NCI-H128 (cell line): ENCODE results near the gene LRRC45.

Experiments
- DNase-seq: peaks from one replicate; lab custom pipeline; 2025; ENCODE audit not compliant: unreplicated experiment; lab: John Stamatoyannopoulos, UW

LRRC45 gene

DNA sequence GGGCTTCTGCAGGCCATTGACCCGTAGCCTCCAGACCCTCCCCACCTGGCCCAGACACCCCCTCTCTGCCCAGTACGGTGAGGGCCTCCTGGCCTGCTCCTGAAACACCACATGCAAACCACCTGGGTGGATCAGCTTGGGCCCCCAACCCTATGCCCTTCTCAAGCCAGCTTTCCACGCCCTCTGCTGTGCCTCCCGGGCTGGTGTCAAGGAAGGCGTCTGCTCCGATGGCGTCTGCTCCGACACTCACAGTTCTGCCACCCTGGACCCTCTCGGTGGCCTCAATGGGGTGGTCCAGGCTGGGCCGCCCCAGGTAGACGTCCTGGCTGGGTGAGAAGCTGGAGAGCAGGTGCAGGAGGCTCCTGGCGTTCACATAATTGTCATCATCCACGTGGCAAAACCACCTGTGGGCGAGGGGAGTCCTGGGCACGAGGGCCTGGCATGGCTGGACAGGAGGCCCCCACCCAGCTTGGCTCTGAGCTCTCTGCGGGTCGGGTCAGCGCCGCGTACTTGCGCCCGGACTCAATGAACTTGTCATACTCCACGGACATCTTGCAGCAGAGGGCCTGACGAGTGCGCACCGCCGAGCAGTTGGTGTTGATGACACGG is 27.2 kb downstream of the LRRC45 start:
- no peak for DNase-seq

- no peak for DNase-seq
Measured at GRCh38 chr17:82050761-82051641, 27.9 kb downstream of the LRRC45 start.

GRCh38 chr17:82051776-82052637 is 28.9 kb downstream of the LRRC45 start, which contains the start of the genes GPS1 and RFNG:
TSS of gene GPS1 (plus strand) at chr17:82051898. CDS start at chr17:82051932, 34 bp downstream.
TSS of gene RFNG (minus strand) at chr17:82051811. CDS start at chr17:82051766, 45 bp downstream.
- DNase-seq: no peak

- DNase-seq: no peak
Measured at GRCh38 chr17:82052638-82053059, 29.5 kb downstream of the LRRC45 start.

DNA sequence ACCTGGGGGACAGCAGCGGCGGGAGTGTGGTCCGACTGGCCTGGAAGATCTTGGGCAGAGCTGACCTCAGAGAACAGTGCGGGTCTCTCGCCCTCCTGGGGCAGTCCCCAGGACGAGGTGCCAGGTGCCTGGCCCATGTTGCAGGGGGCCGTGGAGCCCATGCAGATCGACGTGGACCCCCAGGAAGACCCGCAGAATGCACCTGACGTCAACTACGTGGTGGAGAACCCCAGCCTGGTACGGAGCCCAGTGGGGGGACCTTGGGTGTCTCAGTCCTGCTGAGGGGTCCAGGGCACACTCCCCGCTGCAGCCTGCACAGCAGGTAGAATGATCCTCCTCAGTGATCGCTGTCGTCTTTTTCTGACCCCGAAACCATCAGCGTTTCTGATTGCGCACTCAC is 30.0 kb downstream of the LRRC45 start:
- DNase-seq: no peak

GRCh38 chr17:82053556-82054263 is 30.6 kb downstream of the LRRC45 start:
- DNase-seq: no peak

DNA sequence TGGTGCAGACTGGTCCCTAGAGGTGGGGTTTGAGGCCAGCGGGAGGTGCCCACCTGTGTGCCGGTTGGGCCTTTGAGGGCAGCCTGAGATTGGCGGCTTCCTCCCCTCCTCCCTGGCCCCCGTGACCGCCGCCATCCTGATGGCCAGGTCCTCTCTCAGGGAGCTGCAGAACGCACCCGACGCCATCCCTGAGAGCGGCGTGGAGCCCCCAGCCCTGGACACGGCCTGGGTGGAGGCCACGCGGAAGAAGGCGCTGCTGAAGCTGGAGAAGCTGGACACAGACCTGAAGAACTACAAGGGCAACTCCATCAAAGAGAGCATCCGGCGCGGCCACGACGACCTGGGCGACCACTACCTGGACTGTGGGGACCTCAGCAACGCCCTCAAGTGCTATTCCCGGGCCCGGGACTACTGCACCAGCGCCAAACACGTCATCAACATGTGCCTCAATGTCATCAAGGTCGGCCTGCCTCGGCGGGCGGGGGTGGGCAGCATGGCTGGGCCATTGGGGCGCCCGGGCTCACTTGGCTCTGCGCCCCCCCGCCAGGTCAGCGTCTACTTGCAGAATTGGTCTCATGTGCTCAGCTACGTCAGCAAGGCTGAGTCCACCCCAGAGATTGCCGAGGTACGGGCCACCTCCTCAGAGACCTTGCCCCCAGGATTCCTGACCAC is 31.4 kb downstream of the LRRC45 start:
- no peak for DNase-seq

DNA sequence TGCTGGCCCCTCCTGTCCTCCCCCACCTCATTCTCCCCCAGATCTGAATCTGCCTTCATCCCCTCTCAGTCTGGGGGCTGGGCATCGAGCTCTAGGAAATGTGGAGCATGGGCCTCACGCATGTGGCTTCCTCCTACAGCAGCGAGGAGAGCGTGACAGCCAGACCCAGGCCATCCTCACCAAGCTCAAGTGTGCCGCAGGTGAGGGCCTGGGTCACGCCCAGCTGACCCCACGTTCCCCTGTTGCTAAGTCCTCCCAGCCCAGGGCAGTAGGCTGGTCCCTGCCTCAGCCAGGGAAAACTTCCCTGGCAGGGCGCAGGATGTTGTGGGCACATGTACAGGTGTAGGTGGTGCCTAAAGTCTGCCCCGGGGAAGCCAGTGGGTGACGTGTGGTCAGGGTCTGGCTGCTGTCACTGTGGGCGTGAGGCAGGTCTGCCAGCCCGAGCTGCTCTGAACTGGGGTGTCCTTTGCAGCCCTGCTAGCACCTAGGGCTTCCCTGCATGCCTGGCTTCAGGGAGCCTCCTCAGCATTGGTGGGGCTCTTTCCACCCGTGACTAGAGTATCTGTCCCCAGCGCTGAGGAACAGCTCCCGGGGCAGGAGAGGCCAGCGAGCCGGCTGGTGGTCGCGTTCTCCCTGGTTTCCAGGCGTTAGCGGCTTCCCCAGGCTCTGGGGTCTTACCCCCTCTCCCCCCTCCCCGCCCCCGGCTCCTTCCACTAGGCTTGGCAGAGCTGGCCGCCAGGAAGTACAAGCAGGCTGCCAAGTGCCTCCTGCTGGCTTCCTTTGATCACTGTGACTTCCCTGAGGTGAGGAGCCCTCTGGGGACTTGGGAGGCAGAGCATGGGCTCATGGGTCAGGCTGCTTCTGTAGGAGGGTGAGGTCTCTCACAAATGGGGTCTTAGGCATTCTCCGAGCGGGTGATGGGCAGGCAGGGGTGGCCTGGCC is 32.2 kb downstream of the LRRC45 start:
- no peak for DNase-seq

- no peak for DNase-seq
Measured at GRCh38 chr17:82055965-82056728, 33.0 kb downstream of the LRRC45 start.

DNA sequence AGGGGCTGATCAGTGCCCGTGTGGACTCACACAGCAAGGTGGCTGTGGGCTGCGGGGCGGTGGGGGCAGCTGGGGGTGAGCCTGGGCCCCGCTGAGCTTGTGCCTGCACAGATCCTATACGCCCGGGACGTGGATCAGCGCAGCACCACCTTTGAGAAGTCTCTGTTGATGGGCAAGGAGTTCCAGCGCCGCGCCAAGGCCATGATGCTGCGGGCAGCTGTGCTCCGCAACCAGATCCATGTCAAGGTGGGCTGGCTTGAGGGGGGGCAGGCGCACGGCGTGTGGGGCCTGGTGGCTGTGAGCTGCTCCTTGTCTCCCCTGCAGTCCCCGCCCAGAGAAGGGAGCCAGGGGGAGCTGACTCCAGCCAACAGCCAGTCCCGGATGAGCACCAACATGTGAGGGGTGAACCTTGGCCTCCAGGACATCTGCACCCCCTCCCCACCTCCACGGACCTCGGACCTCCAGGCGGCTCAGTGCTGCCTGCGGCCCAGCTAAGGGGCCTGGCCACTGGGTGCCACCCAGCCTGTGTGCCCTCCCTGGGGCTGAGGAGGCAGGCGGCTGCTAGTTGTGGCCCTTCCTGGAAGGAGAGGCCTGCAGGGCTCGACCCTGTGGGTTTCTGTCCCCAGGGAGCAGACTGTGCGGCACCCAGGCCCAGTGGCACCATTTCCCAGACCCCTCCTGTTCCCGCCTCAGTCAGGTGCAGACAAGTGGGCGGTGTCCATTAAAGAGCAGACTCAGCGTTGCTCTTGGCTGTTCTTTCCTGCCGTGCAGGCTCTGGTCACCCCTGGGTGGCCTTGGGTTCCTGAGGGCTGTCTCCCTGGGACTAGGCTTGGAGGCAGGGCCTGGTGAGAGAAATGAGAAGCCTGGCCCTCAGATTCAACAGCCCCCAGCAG is 33.9 kb downstream of the LRRC45 start:
- no peak for DNase-seq

DNA sequence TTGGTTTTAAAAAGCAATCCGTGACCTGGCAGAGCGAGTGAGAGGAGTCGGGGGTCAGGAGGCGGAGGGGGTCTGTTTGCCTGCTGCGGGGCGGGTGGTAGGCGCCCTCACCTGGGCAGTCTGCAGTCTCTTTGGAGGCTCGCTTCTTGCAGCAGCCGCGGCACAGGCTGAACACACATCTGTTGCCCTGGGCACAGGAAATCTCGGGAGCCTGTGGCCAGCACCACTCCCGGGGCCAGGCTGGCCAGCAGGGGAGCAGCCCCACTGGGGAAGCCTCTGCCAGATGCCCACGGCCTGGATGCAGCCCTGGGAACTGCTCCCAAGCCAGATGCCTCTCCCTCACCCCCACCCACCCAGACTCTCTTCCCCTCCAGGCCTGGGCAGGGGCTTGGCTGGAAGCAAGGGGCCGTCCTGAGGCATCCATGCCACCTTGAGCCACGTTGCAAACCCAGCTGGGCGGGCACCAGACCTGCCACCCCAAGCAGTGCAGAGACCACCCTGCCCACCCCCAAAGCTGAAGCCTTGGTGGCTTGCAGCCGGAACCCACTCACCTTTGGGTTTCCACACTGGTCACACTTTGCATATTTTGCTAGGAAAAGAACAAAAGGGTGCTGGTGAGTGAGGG is 35.2 kb downstream of the LRRC45 start:
- DNase-seq: no peak

DNA sequence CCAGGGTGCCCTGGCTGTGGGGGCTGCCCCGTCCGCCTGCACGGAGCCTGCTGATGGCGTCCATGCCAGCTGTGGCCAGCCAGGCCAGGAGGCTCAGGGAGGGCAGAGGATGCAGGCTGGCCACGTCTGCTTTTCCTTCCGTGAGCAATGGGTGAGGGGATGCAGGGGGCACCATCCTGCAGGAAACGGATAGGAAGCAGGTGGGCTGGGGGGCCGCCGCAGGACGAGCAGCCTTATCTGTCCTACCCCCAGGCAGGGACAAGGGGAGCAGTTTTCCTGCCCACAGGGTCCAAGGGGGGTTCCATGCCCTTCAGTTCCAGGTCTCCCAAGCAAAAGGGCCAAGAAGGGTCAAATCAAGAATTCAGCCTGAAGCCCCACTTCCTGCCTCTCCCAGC is 35.7 kb downstream of the LRRC45 start:
- no peak for DNase-seq

DNA sequence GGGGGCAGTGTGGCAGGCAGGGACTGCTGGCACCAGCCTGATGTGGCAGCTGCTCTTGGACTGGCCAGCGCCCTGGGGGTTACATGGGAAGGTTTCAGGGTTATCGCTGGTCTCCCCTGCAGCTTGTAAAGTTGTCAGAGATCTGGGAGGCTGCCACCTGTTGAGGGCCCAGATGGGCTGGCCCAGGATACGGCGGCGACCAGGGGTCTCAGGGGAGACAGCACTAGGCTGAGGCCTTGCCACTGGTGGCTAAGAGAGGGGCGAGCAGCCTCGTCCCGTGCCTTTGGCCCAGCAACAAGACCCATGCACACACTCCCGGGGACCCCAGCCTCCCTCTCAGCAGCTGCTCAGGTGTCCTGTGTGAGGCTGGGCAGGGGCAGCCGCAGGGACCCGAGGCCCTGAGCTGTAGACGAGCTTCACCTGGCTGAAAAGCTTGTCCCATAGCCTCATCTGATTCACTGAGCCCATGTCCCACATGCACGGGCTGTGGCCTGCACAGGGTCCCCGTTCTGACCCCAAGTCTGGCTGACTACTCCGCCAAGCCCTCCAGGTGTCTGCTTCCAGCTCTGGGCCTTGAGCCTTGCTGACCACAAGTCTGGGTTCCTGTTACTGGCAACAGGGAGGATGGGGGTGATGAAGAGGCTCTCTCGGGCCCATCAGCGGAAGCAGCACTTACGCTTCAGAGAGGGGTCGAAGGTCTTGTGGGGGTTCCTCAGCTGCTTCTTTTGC is 36.3 kb downstream of the LRRC45 start:
- no peak for DNase-seq

DNA sequence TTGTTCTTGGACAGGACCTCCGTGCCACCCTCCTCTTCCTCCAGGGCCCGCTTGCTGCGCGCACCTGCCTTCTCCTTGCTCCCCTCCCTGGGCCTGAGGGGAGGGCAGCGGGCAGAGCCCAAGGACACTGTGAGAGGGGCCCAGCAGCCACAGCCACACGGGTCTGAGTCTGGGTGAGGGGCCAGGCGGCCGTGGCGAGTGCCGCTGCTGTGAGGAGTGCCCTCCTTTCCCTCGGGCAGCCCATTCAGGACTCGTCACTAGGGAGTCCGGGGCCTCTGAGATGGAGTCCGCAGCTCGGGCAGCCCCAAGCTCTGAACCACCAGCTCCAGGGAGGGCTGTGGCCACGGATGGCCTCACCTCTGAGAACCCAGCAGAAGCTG is 36.9 kb downstream of the LRRC45 start:
- no peak for DNase-seq

GRCh38 chr17:82060614-82061013 is 37.5 kb downstream of the LRRC45 start:
- no peak for DNase-seq
